GM23338 (cell line): ENCODE measurements around the gene ANKS1B. TPM values are rescaled to one million over a fixed set of nuclear protein-coding genes. Genes with fewer than 3 reads are reported as not detected.

ENCODE experiments used
- ATAC-seq: fragments of 200-7000 bp; cut with Tn5 transposase; 3 replicates; pipeline ENCODE4 v1.9.1; 2020
- DNase-seq: peaks from one replicate; pipeline ENCODE4 v3.0.0-alpha.2; 2015; ENCODE audit warnings: low spot score
- H2AFZ ChIP-seq: fragments of 200-600 bp; sonication (generic); 2 replicates; pipeline ENCODE4 v1.8.0; 2016; ENCODE audit warnings: antibody characterized with exemption, mild to moderate bottlenecking, moderate library complexity
- H3F3A ChIP-seq: fragments of 200-600 bp; sonication (generic); replicated peaks from 2 replicates; pipeline ENCODE4 v1.8.0; 2017; ENCODE audit warnings: antibody characterized with exemption, mixed run types, low read depth
- H3K27ac ChIP-seq: fragments of 200-600 bp; sonication (generic); 2 replicates; pipeline ENCODE4 v1.6.1; 2016; ENCODE audit warnings: low read depth
- H3K27me3 ChIP-seq: fragments of 200-600 bp; sonication (generic); 2 replicates; pipeline ENCODE4 v1.8.0; 2016; ENCODE audit warnings: mild to moderate bottlenecking, mixed run types, moderate library complexity; ENCODE audit not compliant: insufficient read depth
- H3K36me3 ChIP-seq: fragments of 200-600 bp; sonication (generic); 2 replicates; pipeline ENCODE4 v1.8.0; 2016; ENCODE audit warnings: mild to moderate bottlenecking; ENCODE audit not compliant: insufficient read depth
- H3K4me1 ChIP-seq: fragments of 200-600 bp; sonication (generic); 2 replicates; pipeline ENCODE4 v1.8.0; 2016; ENCODE audit warnings: mild to moderate bottlenecking, moderate library complexity; ENCODE audit not compliant: insufficient read depth
- H3K4me2 ChIP-seq: fragments of 200-600 bp; sonication (generic); 2 replicates; pipeline ENCODE4 v1.7.1; 2017; ENCODE audit warnings: mixed run types
- H3K4me3 ChIP-seq: fragments of 200-600 bp; sonication (generic); 2 replicates; pipeline ENCODE4 v1.6.1; 2016; ENCODE audit warnings: mixed run types
- H3K79me2 ChIP-seq: fragments of 200-600 bp; sonication (generic); replicated peaks from 2 replicates; pipeline ENCODE4 v1.8.0; 2017; ENCODE audit warnings: mild to moderate bottlenecking; ENCODE audit not compliant: insufficient read depth
- H3K9me2 ChIP-seq: fragments of 200-600 bp; sonication (generic); 2 replicates; pipeline ENCODE4 v1.8.0; 2017; ENCODE audit not compliant: insufficient read depth
- H4K20me1 ChIP-seq: fragments of 200-600 bp; sonication (generic); replicated peaks from 2 replicates; pipeline ENCODE4 v1.8.0; 2017; ENCODE audit warnings: mild to moderate bottlenecking; ENCODE audit not compliant: insufficient read depth
- H3K27ac Mint-ChIP-seq: 2 replicates; pipeline ENCODE4 v1.8.0; 2020; ENCODE audit warnings: inconsistent platforms, mild to moderate bottlenecking, moderate library complexity, mixed read lengths
- H3K27me3 Mint-ChIP-seq: 3 replicates; pipeline ENCODE4 v1.8.0; 2022; ENCODE audit warnings: low read depth, mild to moderate bottlenecking, moderate library complexity, mixed read lengths, inconsistent platforms; ENCODE audit not compliant: insufficient read depth, poor library complexity
- H3K36me3 Mint-ChIP-seq: 3 replicates; pipeline ENCODE4 v1.8.0; 2021; ENCODE audit warnings: low read depth, mild to moderate bottlenecking, inconsistent platforms, moderate library complexity, mixed read lengths
- H3K4me1 Mint-ChIP-seq: 3 replicates; pipeline ENCODE4 v1.8.0; 2020; ENCODE audit warnings: mild to moderate bottlenecking, inconsistent platforms, mixed read lengths
- H3K4me3 Mint-ChIP-seq: 3 replicates; pipeline ENCODE4 v1.8.0; 2021; ENCODE audit warnings: moderate library complexity, mild to moderate bottlenecking, inconsistent platforms, mixed read lengths
- H3K9me3 Mint-ChIP-seq: 3 replicates; pipeline ENCODE4 v1.8.0; 2020; ENCODE audit warnings: moderate library complexity, mild to moderate bottlenecking, inconsistent platforms, mixed read lengths
- CREB1 ChIP-seq: fragments of 250-450 bp; sonication (Bioruptor Pico); IDR thresholded peaks from 2 replicates; pipeline ENCODE4 v1.5.0; 2020; ENCODE audit warnings: low read depth, mild to moderate bottlenecking, moderate library complexity
- EZH2 ChIP-seq: fragments of 200-600 bp; sonication (generic); IDR thresholded peaks from one replicate; pipeline ENCODE4 v1.8.0; 2017; ENCODE audit warnings: antibody characterized with exemption, mild to moderate bottlenecking, low read depth; ENCODE audit not compliant: unreplicated experiment
- EZH2phosphoT487 ChIP-seq: fragments of 200-600 bp; sonication (generic); IDR thresholded peaks from one replicate; pipeline ENCODE4 v1.8.1; 2018; ENCODE audit warnings: antibody characterized with exemption; ENCODE audit not compliant: unreplicated experiment
- JUNB ChIP-seq: IDR thresholded peaks from one replicate; pipeline ENCODE4 v1.6.1; 2016; ENCODE audit warnings: antibody characterized with exemption; ENCODE audit not compliant: unreplicated experiment
- NANOG ChIP-seq: IDR thresholded peaks from 2 replicates; pipeline ENCODE4 v1.6.1; 2016; ENCODE audit warnings: antibody characterized with exemption, borderline replicate concordance
- POLR2AphosphoS5 ChIP-seq: IDR thresholded peaks from 2 replicates; pipeline ENCODE4 v1.6.1; 2016; ENCODE audit warnings: antibody characterized with exemption, low read depth
- STAT1 ChIP-seq: IDR thresholded peaks from one replicate; pipeline ENCODE4 v1.6.1; 2016; ENCODE audit warnings: antibody characterized with exemption; ENCODE audit not compliant: unreplicated experiment
- ZNF114 ChIP-seq: fragments of 250-450 bp; sonication (Bioruptor Pico); IDR thresholded peaks from 2 replicates; pipeline ENCODE4 v1.5.0; 2020; ENCODE audit warnings: mild to moderate bottlenecking, moderate library complexity
- ZNF331 ChIP-seq: fragments of 250-450 bp; sonication (Bioruptor Pico); IDR thresholded peaks from 2 replicates; pipeline ENCODE4 v1.5.0; 2020; ENCODE audit warnings: low read depth, mild to moderate bottlenecking, moderate library complexity
- polyA plus RNA-seq: library from polyadenylated mRNA; unstranded; fragments of >200 nt; fragmentation: Nextera tagmentation; extraction: Ambion mirVana; gene quantifications from 2 replicates; pipeline ENCODE4 v1.2.1, GENCODE V29; 2016
- total RNA-seq: library from RNA; depleted of rRNA; stranded (reverse); fragments of >200 nt; shearing (Covaris generic); gene quantifications from 2 replicates; pipeline ENCODE4 v1.2.3, GENCODE V29; 2014
- TF ChIP-seq, protein P1 (sequence below): IDR thresholded peaks from 2 replicates; pipeline ENCODE4 v1.6.1; 2016; ENCODE audit warnings: antibody characterized with exemption
- TF ChIP-seq, protein P2 (sequence below): fragments of 250-450 bp; sonication (Bioruptor Pico); IDR thresholded peaks from 2 replicates; pipeline ENCODE4 v1.5.0; 2020; ENCODE audit warnings: mild to moderate bottlenecking, moderate library complexity
- TF ChIP-seq, protein P3 (sequence below): IDR thresholded peaks from one replicate; pipeline ENCODE4 v1.6.1; 2018; ENCODE audit warnings: antibody characterized with exemption; ENCODE audit not compliant: unreplicated experiment
- TF ChIP-seq, protein P4 (sequence below), 2 experiments: fragments of 200-600 bp in 1 of 2; sonication (generic) in 1 of 2; conservative IDR thresholded peaks; 2 replicates each; pipeline versions ENCODE4 v1.5.1 to v1.6.1; 2016 to 2017; ENCODE audit warnings: antibody characterized with exemption in 2 of 2, low read depth in 2 of 2, mild to moderate bottlenecking in 2 of 2, moderate library complexity in 1 of 2

The ANKS1B gene
- total and polyA plus RNA-seq, 2 experiments from 2014 or later: 4.3 to 5.8 TPM

DNA sequence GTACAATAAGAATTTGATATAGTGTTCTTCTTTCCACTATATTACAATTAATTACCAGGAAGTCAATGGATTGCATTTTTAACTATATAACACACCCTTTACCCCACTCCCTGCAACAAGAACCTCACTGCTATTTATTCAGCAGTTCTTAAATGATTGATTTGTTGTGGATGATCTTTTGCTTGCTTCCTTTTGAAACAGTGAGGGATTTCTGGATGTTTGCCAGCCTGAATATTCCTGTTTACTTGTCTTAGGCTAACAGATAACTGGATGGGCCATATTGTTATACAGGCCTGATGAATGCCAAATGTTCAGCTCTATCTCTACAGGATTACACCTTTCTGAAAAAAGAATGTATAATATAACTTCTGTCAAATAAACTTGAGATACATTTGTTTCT is 842.1 kb downstream of the ANKS1B start:
- 0 out of 2 replicates have a peak, but pooled peaks cover 11% of the 10 kb centered on the region for H3K9me2 ChIP-seq
- H3F3A ChIP-seq: no peaks in the 10 kb centered on the region
- H3K4me3 Mint-ChIP-seq: no peak overlapping the region
- H3K36me3 Mint-ChIP-seq: peaks cover 24% of the 10 kb centered on the region; the same call in 2 of the 3 replicates
- H3K4me2 ChIP-seq: no peak overlapping the region
- TF ChIP-seq JUNB (no peak), EZH2 (no peak), STAT1 (no peak), NANOG (no peak), POLR2AphosphoS5 (no peak), ZNF114 (CRISPR knock-in tag) (no peak), EZH2phosphoT487 (no peak), ZNF331 (no peak), CREB1 (CRISPR knock-in tag) (no peak)
- TF ChIP-seq, protein P1, sequence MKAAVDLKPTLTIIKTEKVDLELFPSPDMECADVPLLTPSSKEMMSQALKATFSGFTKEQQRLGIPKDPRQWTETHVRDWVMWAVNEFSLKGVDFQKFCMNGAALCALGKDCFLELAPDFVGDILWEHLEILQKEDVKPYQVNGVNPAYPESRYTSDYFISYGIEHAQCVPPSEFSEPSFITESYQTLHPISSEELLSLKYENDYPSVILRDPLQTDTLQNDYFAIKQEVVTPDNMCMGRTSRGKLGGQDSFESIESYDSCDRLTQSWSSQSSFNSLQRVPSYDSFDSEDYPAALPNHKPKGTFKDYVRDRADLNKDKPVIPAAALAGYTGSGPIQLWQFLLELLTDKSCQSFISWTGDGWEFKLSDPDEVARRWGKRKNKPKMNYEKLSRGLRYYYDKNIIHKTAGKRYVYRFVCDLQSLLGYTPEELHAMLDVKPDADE: no peak
- TF ChIP-seq, protein P2, sequence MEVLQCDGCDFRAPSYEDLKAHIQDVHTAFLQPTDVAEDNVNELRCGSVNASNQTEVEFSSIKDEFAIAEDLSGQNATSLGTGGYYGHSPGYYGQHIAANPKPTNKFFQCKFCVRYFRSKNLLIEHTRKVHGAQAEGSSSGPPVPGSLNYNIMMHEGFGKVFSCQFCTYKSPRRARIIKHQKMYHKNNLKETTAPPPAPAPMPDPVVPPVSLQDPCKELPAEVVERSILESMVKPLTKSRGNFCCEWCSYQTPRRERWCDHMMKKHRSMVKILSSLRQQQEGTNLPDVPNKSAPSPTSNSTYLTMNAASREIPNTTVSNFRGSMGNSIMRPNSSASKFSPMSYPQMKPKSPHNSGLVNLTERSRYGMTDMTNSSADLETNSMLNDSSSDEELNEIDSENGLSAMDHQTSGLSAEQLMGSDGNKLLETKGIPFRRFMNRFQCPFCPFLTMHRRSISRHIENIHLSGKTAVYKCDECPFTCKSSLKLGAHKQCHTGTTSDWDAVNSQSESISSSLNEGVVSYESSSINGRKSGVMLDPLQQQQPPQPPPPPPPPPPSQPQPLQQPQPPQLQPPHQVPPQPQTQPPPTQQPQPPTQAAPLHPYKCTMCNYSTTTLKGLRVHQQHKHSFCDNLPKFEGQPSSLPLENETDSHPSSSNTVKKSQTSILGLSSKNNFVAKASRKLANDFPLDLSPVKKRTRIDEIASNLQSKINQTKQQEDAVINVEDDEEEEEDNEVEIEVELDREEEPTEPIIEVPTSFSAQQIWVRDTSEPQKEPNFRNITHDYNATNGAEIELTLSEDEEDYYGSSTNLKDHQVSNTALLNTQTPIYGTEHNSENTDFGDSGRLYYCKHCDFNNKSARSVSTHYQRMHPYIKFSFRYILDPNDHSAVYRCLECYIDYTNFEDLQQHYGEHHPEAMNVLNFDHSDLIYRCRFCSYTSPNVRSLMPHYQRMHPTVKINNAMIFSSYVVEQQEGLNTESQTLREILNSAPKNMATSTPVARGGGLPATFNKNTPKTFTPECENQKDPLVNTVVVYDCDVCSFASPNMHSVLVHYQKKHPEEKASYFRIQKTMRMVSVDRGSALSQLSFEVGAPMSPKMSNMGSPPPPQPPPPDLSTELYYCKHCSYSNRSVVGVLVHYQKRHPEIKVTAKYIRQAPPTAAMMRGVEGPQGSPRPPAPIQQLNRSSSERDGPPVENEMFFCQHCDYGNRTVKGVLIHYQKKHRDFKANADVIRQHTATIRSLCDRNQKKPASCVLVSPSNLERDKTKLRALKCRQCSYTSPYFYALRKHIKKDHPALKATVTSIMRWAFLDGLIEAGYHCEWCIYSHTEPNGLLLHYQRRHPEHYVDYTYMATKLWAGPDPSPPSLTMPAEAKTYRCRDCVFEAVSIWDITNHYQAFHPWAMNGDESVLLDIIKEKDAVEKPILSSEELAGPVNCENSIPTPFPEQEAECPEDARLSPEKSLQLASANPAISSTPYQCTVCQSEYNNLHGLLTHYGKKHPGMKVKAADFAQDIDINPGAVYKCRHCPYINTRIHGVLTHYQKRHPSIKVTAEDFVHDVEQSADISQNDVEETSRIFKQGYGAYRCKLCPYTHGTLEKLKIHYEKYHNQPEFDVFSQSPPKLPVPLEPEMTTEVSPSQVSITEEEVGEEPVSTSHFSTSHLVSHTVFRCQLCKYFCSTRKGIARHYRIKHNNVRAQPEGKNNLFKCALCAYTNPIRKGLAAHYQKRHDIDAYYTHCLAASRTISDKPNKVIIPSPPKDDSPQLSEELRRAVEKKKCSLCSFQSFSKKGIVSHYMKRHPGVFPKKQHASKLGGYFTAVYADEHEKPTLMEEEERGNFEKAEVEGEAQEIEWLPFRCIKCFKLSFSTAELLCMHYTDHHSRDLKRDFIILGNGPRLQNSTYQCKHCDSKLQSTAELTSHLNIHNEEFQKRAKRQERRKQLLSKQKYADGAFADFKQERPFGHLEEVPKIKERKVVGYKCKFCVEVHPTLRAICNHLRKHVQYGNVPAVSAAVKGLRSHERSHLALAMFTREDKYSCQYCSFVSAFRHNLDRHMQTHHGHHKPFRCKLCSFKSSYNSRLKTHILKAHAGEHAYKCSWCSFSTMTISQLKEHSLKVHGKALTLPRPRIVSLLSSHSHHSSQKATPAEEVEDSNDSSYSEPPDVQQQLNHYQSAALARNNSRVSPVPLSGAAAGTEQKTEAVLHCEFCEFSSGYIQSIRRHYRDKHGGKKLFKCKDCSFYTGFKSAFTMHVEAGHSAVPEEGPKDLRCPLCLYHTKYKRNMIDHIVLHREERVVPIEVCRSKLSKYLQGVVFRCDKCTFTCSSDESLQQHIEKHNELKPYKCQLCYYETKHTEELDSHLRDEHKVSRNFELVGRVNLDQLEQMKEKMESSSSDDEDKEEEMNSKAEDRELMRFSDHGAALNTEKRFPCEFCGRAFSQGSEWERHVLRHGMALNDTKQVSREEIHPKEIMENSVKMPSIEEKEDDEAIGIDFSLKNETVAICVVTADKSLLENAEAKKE (CRISPR knock-in tag): no peak
- TF ChIP-seq, protein P3, sequence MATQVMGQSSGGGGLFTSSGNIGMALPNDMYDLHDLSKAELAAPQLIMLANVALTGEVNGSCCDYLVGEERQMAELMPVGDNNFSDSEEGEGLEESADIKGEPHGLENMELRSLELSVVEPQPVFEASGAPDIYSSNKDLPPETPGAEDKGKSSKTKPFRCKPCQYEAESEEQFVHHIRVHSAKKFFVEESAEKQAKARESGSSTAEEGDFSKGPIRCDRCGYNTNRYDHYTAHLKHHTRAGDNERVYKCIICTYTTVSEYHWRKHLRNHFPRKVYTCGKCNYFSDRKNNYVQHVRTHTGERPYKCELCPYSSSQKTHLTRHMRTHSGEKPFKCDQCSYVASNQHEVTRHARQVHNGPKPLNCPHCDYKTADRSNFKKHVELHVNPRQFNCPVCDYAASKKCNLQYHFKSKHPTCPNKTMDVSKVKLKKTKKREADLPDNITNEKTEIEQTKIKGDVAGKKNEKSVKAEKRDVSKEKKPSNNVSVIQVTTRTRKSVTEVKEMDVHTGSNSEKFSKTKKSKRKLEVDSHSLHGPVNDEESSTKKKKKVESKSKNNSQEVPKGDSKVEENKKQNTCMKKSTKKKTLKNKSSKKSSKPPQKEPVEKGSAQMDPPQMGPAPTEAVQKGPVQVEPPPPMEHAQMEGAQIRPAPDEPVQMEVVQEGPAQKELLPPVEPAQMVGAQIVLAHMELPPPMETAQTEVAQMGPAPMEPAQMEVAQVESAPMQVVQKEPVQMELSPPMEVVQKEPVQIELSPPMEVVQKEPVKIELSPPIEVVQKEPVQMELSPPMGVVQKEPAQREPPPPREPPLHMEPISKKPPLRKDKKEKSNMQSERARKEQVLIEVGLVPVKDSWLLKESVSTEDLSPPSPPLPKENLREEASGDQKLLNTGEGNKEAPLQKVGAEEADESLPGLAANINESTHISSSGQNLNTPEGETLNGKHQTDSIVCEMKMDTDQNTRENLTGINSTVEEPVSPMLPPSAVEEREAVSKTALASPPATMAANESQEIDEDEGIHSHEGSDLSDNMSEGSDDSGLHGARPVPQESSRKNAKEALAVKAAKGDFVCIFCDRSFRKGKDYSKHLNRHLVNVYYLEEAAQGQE: no peak
- TF ChIP-seq, protein P4, sequence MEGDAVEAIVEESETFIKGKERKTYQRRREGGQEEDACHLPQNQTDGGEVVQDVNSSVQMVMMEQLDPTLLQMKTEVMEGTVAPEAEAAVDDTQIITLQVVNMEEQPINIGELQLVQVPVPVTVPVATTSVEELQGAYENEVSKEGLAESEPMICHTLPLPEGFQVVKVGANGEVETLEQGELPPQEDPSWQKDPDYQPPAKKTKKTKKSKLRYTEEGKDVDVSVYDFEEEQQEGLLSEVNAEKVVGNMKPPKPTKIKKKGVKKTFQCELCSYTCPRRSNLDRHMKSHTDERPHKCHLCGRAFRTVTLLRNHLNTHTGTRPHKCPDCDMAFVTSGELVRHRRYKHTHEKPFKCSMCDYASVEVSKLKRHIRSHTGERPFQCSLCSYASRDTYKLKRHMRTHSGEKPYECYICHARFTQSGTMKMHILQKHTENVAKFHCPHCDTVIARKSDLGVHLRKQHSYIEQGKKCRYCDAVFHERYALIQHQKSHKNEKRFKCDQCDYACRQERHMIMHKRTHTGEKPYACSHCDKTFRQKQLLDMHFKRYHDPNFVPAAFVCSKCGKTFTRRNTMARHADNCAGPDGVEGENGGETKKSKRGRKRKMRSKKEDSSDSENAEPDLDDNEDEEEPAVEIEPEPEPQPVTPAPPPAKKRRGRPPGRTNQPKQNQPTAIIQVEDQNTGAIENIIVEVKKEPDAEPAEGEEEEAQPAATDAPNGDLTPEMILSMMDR (conservative IDR thresholded peaks at IDR 0.05; ENCODE audit: low read depth in 2 of 2): no peak
- H3K27ac Mint-ChIP-seq: no peak overlapping the region
- no peaks in the 10 kb centered on the region for H3K79me2 ChIP-seq
- DNase-seq: no peak
- no peak overlapping the region for H3K27ac ChIP-seq
- no peak overlapping the region for H3K4me3 ChIP-seq
- no peak for ATAC-seq
- no peaks in the 10 kb centered on the region for H4K20me1 ChIP-seq
- H3K27me3 Mint-ChIP-seq: no peaks in the 10 kb centered on the region
- no peaks in the 10 kb centered on the region for H3K27me3 ChIP-seq
- peaks cover 1% of the 10 kb centered on the region; the same call in 2 of the 3 replicates for H3K4me1 Mint-ChIP-seq
- no peak overlapping the region for H2AFZ ChIP-seq
- 0 out of 2 replicates have a peak, but pooled peaks cover 4% of the 10 kb centered on the region for H3K36me3 ChIP-seq
- H3K4me1 ChIP-seq: peaks cover 7% of the 10 kb centered on the region; the same call in 1 of the 2 replicates
- peaks cover 10% of the 10 kb centered on the region; the same call in 2 of the 3 replicates for H3K9me3 Mint-ChIP-seq
